Memory B cell (primary cell): ENCODE data around the gene PPM1M.
"Not testable (repeated sequence)": the region's sequence is repeated elsewhere in the genome, so short reads cannot be mapped to it uniquely, and the experiment has no call there.

Experiments used
- ATAC-seq: fragments of 150-1000 bp; cut with Tn5 transposase; 2 replicates; pipeline ENCODE4 v1.10.0; 2021; ENCODE audit warnings: low read depth, mild to moderate bottlenecking, moderate library complexity
- DNase-seq, 2 donors: peaks; one replicate each; pipeline ENCODE4 v3.0.0; 2022; ENCODE audit warnings: low spot score in 2 of 2
- H3K27ac Mint-ChIP-seq: one replicate; pipeline ENCODE4 v1.8.0; 2022; ENCODE audit warnings: mild to moderate bottlenecking, moderate library complexity, mixed read lengths
- H3K27me3 Mint-ChIP-seq: one replicate; pipeline ENCODE4 v1.8.0; 2022; ENCODE audit warnings: mixed read lengths
- H3K36me3 Mint-ChIP-seq: one replicate; pipeline ENCODE4 v1.8.0; 2022; ENCODE audit warnings: mild to moderate bottlenecking, mixed read lengths
- H3K4me1 Mint-ChIP-seq: one replicate; pipeline ENCODE4 v1.8.0; 2022; ENCODE audit warnings: mixed read lengths
- H3K4me3 Mint-ChIP-seq: one replicate; pipeline ENCODE4 v1.8.0; 2022; ENCODE audit warnings: mild to moderate bottlenecking, moderate library complexity, mixed read lengths
- H3K9me3 Mint-ChIP-seq: one replicate; pipeline ENCODE4 v1.8.0; 2022; ENCODE audit warnings: mixed read lengths

PPM1M gene

GRCh38 chr3:52254608-52255007 is 9.0 kb downstream of the PPM1M start:
- ATAC-seq = no peak
- Mint-ChIP-seq H3K27ac (no peak overlapping the region), H3K27me3 (no peaks in the 10 kb centered on the region), H3K36me3 (peaks cover 28% of the 10 kb centered on the region), H3K9me3 (no peaks in the 10 kb centered on the region), H3K4me1 (peaks cover 19% of the 10 kb centered on the region), H3K4me3 (no peak overlapping the region)
- no peak for DNase-seq

GRCh38 chr3:52256159-52256558 is 10.6 kb downstream of the PPM1M start:
- Mint-ChIP-seq H3K36me3 (peaks cover 28% of the 10 kb centered on the region), H3K27me3 (no peaks in the 10 kb centered on the region)

GRCh38 chr3:52256622-52257021 is 11.1 kb downstream of the PPM1M start:
- Mint-ChIP-seq H3K27ac (peak overlapping the region; percentile 67), H3K9me3 (no peaks in the 10 kb centered on the region), H3K4me1 (peaks cover 16% of the 10 kb centered on the region), H3K36me3 (peaks cover 28% of the 10 kb centered on the region), H3K4me3 (no peak overlapping the region), H3K27me3 (no peaks in the 10 kb centered on the region)
- ATAC-seq (no peak), DNase-seq (no peak)

More at GRCh38 chr3:52256159-52256558, 10.6 kb downstream of the PPM1M start:
- Mint-ChIP-seq H3K4me1 (peaks cover 16% of the 10 kb centered on the region), H3K9me3 (no peaks in the 10 kb centered on the region), H3K4me3 (no peak overlapping the region), H3K27ac (no peak overlapping the region)
- DNase-seq (no peak), ATAC-seq (no peak)

- no peak overlapping the region for H3K4me3 Mint-ChIP-seq
- H3K9me3 Mint-ChIP-seq = no peaks in the 10 kb centered on the region
- H3K36me3 Mint-ChIP-seq = peaks cover 30% of the 10 kb centered on the region
- DNase-seq (no peak), ATAC-seq (no peak)
- H3K27me3 Mint-ChIP-seq = no peaks in the 10 kb centered on the region
- H3K27ac Mint-ChIP-seq = peak overlapping the region; percentile 50
- H3K4me1 Mint-ChIP-seq = peaks cover 22% of the 10 kb centered on the region
Measured at GRCh38 chr3:52257911-52258310, 12.4 kb downstream of the PPM1M start.

GRCh38 chr3:52259035-52259434 is 13.5 kb downstream of the PPM1M start:
- no peak overlapping the region for H3K4me3 Mint-ChIP-seq
- peaks cover 37% of the 10 kb centered on the region for H3K36me3 Mint-ChIP-seq
- H3K27ac Mint-ChIP-seq = no peak overlapping the region
- DNase-seq (no peak), ATAC-seq (no peak)
- H3K27me3 Mint-ChIP-seq = no peaks in the 10 kb centered on the region
- no peaks in the 10 kb centered on the region for H3K9me3 Mint-ChIP-seq
- H3K4me1 Mint-ChIP-seq = peaks cover 27% of the 10 kb centered on the region

GRCh38 chr3:52259448-52259847 is 13.9 kb downstream of the PPM1M start:
- H3K9me3 Mint-ChIP-seq = no peaks in the 10 kb centered on the region
- no peak overlapping the region for H3K4me3 Mint-ChIP-seq
- no peak for DNase-seq
- H3K36me3 Mint-ChIP-seq = peaks cover 41% of the 10 kb centered on the region
- no peaks in the 10 kb centered on the region for H3K27me3 Mint-ChIP-seq
- peaks cover 30% of the 10 kb centered on the region for H3K4me1 Mint-ChIP-seq
- ATAC-seq = no peak
- no peak overlapping the region for H3K27ac Mint-ChIP-seq

GRCh38 chr3:52262447-52262846 is 16.9 kb downstream of the PPM1M start:
- Mint-ChIP-seq H3K4me3 (peak overlapping the region; percentile 41), H3K4me1 (peaks cover 23% of the 10 kb centered on the region)
- DNase-seq = no peak

GRCh38 chr3:52265387-52265786 is 19.8 kb downstream of the PPM1M start:
- Mint-ChIP-seq H3K4me3 (no peak overlapping the region), H3K27me3 (no peaks in the 10 kb centered on the region), H3K27ac (no peak overlapping the region), H3K9me3 (no peaks in the 10 kb centered on the region), H3K4me1 (peaks cover 23% of the 10 kb centered on the region), H3K36me3 (peaks cover 28% of the 10 kb centered on the region)
- no peak for ATAC-seq
- no peak for DNase-seq

More at GRCh38 chr3:52262447-52262846, 16.9 kb downstream of the PPM1M start:
- ATAC-seq = peak; percentile 79
- Mint-ChIP-seq H3K27me3 (no peaks in the 10 kb centered on the region), H3K9me3 (no peaks in the 10 kb centered on the region), H3K36me3 (peaks cover 40% of the 10 kb centered on the region), H3K27ac (peak overlapping the region; percentile 63)

- ATAC-seq (no peak), DNase-seq (no peak)
- Mint-ChIP-seq H3K9me3 (no peaks in the 10 kb centered on the region), H3K4me3 (no peak overlapping the region), H3K27ac (peak overlapping the region; percentile 9), H3K36me3 (peaks cover 26% of the 10 kb centered on the region), H3K27me3 (no peaks in the 10 kb centered on the region), H3K4me1 (peaks cover 29% of the 10 kb centered on the region)
Measured at GRCh38 chr3:52268036-52268435, 22.5 kb downstream of the PPM1M start.

- no peaks in the 10 kb centered on the region for H3K27me3 Mint-ChIP-seq
- peaks cover 23% of the 10 kb centered on the region for H3K4me1 Mint-ChIP-seq
- peaks cover 16% of the 10 kb centered on the region for H3K36me3 Mint-ChIP-seq
- H3K4me3 Mint-ChIP-seq = no peak overlapping the region
- peak overlapping the region; percentile 88 for H3K27ac Mint-ChIP-seq
- no peak for ATAC-seq
- DNase-seq = no peak
- H3K9me3 Mint-ChIP-seq = no peaks in the 10 kb centered on the region
Measured at GRCh38 chr3:52269776-52270175, 24.2 kb downstream of the PPM1M start.

- Mint-ChIP-seq H3K4me1 (peaks cover 25% of the 10 kb centered on the region), H3K36me3 (peaks cover 16% of the 10 kb centered on the region), H3K27me3 (no peaks in the 10 kb centered on the region), H3K27ac (peak overlapping the region; percentile 88), H3K4me3 (peak overlapping the region; percentile 55), H3K9me3 (no peaks in the 10 kb centered on the region)
- no peak for DNase-seq
- peak; percentile 57 for ATAC-seq
Measured at GRCh38 chr3:52270252-52270754, 24.7 kb downstream of the PPM1M start.

- H3K27me3 Mint-ChIP-seq = not testable (repeated sequence)
Measured at GRCh38 chr3:52272172-52272571, 26.6 kb downstream of the PPM1M start.

GRCh38 chr3:52272831-52273230 is 27.3 kb downstream of the PPM1M start:
- ATAC-seq = no peak

More at GRCh38 chr3:52272172-52272571, 26.6 kb downstream of the PPM1M start:
- not testable (repeated sequence) for H3K9me3 Mint-ChIP-seq, ATAC-seq, DNase-seq
- Mint-ChIP-seq H3K27ac (peak overlapping the region; percentile 88), H3K36me3 (peaks cover 14% of the 10 kb centered on the region), H3K4me1 (peaks cover 39% of the 10 kb centered on the region), H3K4me3 (peak overlapping the region; percentile 62)

GRCh38 chr3:52274781-52275180 is 29.2 kb downstream of the PPM1M start:
- Mint-ChIP-seq H3K36me3 (peaks cover 14% of the 10 kb centered on the region), H3K4me3 (peak overlapping the region; percentile 34), H3K4me1 (peaks cover 46% of the 10 kb centered on the region)
- not testable (repeated sequence) for H3K27ac Mint-ChIP-seq, DNase-seq, ATAC-seq, H3K9me3 Mint-ChIP-seq, H3K27me3 Mint-ChIP-seq

More at GRCh38 chr3:52272831-52273230, 27.3 kb downstream of the PPM1M start:
- Mint-ChIP-seq H3K9me3 (no peaks in the 10 kb centered on the region), H3K36me3 (peaks cover 15% of the 10 kb centered on the region), H3K4me1 (peaks cover 43% of the 10 kb centered on the region), H3K27me3 (no peaks in the 10 kb centered on the region), H3K4me3 (peak overlapping the region; percentile 30), H3K27ac (peak overlapping the region; percentile 78)
- DNase-seq = no peak
